ENCODE results near the gene C22orf31.
"Not testable (repeated sequence)": the region's sequence is repeated elsewhere in the genome, so short reads cannot be mapped to it uniquely, and the experiment has no call there.

C22orf31 gene

DNA sequence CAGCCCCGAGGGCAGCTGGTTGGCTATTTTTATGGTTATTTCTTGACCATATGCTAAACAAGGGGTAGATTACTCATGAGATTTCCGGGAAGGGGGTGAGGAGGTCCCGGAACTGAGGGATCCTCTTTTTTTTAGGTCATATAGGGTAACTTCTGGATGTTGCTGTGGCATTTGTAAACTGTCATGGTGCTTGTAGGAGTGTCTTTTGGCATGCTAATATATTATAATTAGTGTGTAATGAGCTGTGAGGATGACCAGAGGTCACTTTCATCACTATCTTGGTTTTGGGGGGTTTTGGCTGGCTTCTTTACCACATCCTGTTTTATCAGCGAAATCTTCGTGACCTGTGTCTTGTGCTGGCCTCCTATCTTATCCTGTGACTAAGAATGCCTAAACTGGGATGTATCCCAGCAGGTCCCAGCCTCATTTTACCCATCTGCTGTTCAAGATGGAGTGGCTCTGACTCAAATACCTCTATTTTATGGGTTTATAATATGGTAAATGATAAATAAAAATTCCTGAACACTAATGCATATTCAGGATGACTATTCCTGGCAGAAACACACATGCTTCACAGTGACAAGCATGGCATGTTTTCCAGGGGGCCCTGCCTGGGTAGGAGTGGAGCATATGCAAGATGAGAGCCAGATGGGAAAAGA lies 22.4 kb upstream of the C22orf31 start:
- Histone ChIP-seq H2AFZ (ENCODE audit: low read length) (no peak overlapping the region), H3K9me3 (replicated peaks; ENCODE audit: insufficient read depth, low read length) (no peaks in the 10 kb centered on the region), H3K27me3 (replicated peaks; ENCODE audit: insufficient read depth, low read length) (no peaks in the 10 kb centered on the region), H3K4me2 (ENCODE audit: low read depth, low read length) (no peak overlapping the region), H3K79me2 (ENCODE audit: low read length) (no peaks in the 10 kb centered on the region), H3K4me3 (ENCODE audit: low read length) (no peak overlapping the region), H3K27ac (ENCODE audit: low read length) (no peak overlapping the region), H3K4me1 (ENCODE audit: low read length) (no peaks in the 10 kb centered on the region), H3K9me2 (replicated peaks; ENCODE audit: insufficient read depth, low read length) (no peaks in the 10 kb centered on the region), H3K36me3 (replicated peaks; ENCODE audit: insufficient read depth, low read length) (no peaks in the 10 kb centered on the region), H4K20me1 (ENCODE audit: insufficient read depth, low read length) (no peaks in the 10 kb centered on the region), H3K9ac (ENCODE audit: low read length) (no peak overlapping the region), H3F3A (ENCODE audit: insufficient read depth, low read length) (no peaks in the 10 kb centered on the region)
- DNase-seq, result no peak
- TF ChIP-seq EZH2 (optimal IDR thresholded peaks at IDR 0.05; ENCODE audit: low read depth, low read length) (no peak), EZH2phosphoT487 (IDR thresholded peaks at IDR 0.05; ENCODE audit: low read length) (no peak)
- TF ChIP-seq, protein P1, sequence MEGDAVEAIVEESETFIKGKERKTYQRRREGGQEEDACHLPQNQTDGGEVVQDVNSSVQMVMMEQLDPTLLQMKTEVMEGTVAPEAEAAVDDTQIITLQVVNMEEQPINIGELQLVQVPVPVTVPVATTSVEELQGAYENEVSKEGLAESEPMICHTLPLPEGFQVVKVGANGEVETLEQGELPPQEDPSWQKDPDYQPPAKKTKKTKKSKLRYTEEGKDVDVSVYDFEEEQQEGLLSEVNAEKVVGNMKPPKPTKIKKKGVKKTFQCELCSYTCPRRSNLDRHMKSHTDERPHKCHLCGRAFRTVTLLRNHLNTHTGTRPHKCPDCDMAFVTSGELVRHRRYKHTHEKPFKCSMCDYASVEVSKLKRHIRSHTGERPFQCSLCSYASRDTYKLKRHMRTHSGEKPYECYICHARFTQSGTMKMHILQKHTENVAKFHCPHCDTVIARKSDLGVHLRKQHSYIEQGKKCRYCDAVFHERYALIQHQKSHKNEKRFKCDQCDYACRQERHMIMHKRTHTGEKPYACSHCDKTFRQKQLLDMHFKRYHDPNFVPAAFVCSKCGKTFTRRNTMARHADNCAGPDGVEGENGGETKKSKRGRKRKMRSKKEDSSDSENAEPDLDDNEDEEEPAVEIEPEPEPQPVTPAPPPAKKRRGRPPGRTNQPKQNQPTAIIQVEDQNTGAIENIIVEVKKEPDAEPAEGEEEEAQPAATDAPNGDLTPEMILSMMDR (IDR thresholded peaks at IDR 0.05; ENCODE audit: low read length), result no peak

DNA sequence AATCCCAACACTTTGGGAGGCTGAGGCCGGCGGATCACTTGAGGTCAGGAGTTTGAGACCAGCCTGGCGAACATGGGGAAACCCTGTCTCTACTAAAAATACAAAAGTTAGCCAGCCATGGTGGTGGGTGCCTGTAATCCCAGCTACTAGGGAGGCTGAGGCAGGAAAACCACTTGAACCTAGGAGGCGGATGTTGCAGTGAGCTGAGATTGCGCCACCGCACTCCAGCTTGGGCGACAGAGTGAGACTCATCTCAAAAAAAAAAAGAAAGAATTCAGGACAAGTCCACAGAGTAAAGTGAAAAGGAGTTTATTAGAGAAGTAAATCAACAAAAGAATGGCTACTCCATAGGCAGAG lies 21.9 kb upstream of the C22orf31 start:
- not testable (repeated sequence) for DNase-seq; H3K9ac ChIP-seq (ENCODE audit: low read length); H3K27ac ChIP-seq (ENCODE audit: low read length); H2AFZ ChIP-seq (ENCODE audit: low read length); H3K9me3 ChIP-seq (replicated peaks; ENCODE audit: insufficient read depth, low read length); H3K4me3 ChIP-seq (ENCODE audit: low read length); H3K36me3 ChIP-seq (replicated peaks; ENCODE audit: insufficient read depth, low read length); H3K4me2 ChIP-seq (ENCODE audit: low read depth, low read length); H3K27me3 ChIP-seq (replicated peaks; ENCODE audit: insufficient read depth, low read length); H3K9me2 ChIP-seq (replicated peaks; ENCODE audit: insufficient read depth, low read length); H3F3A ChIP-seq (ENCODE audit: insufficient read depth, low read length); H3K4me1 ChIP-seq (ENCODE audit: low read length); H3K79me2 ChIP-seq (ENCODE audit: low read length); H4K20me1 ChIP-seq (ENCODE audit: insufficient read depth, low read length)

DNA sequence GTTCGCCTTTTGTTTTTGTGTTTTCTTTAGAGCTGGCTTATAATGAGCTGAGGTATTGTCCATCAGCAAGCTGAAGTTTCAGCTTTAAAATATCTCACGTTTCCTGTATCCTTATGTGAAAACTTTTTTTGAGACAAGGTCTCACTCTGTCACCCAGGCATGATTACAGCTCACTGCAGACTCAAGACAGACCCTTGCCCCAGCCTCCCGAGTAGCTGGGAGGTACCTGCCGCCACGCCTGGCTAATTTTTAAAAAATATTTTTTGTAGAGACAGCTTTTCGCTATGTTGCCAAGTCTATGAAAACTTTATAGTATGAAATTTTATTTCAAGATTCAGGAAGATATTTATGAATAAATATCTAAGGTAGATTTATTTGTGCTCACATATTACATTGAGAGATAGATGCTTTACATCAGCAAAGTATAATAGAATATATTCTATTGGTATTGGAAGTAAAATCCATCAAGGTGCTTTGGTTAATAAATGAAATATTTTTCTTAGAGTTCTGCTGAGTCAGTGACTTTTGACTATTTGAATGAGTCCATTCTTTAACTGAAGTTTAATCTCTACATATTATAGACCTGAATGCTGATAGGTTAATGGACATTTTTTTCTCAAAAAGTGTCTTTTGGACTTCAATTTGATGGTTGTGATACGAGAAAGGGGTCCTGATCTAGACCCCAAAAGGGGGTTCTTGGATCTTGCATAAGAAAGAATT lies 21.4 kb upstream of the C22orf31 start:
- Histone ChIP-seq H3K4me1 (ENCODE audit: low read length) (no peaks in the 10 kb centered on the region), H3K79me2 (ENCODE audit: low read length) (no peaks in the 10 kb centered on the region), H4K20me1 (ENCODE audit: insufficient read depth, low read length) (no peaks in the 10 kb centered on the region), H3K27me3 (replicated peaks; ENCODE audit: insufficient read depth, low read length) (no peaks in the 10 kb centered on the region), H2AFZ (ENCODE audit: low read length) (no peak overlapping the region), H3K9ac (ENCODE audit: low read length) (no peak overlapping the region), H3K36me3 (replicated peaks; ENCODE audit: insufficient read depth, low read length) (no peaks in the 10 kb centered on the region), H3K9me2 (replicated peaks; ENCODE audit: insufficient read depth, low read length) (no peaks in the 10 kb centered on the region), H3K4me2 (ENCODE audit: low read depth, low read length) (no peak overlapping the region), H3K27ac (ENCODE audit: low read length) (no peak overlapping the region), H3K4me3 (ENCODE audit: low read length) (no peak overlapping the region), H3K9me3 (replicated peaks; ENCODE audit: insufficient read depth, low read length) (no peaks in the 10 kb centered on the region), H3F3A (ENCODE audit: insufficient read depth, low read length) (no peaks in the 10 kb centered on the region)
- TF ChIP-seq EZH2 (optimal IDR thresholded peaks at IDR 0.05; ENCODE audit: low read depth, low read length) (no peak), EZH2phosphoT487 (IDR thresholded peaks at IDR 0.05; ENCODE audit: low read length) (no peak)
- TF ChIP-seq, protein P1 (IDR thresholded peaks at IDR 0.05; ENCODE audit: low read length), result no peak
- no peak for DNase-seq

All from MM.1S (cell line).